ENCODE measurements around the gene TAC4.
"Not testable (repeated sequence)": the region's sequence is repeated elsewhere in the genome, so short reads cannot be mapped to it uniquely, and the experiment has no call there.

The TAC4 gene

DNA sequence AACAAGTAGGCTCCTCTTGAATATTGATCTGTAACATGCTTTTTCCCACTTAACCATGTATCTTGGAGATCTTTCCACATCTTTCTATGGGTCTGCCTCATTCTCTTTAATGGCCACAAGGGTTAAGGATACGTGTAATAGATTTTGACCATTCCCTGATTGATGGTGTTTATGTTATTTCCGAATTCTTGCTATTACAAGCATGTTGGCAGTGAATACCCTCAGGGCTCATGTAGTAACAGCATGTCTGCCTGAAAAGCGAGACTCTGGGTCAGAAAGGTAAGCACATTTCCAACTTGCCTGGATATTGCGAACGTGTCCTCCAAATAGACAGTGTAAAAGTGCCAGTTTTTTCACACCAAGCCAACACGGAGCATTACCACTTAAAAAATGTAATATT is 5.0 kb downstream of the TAC4 start:
- DNase-seq (ENCODE audit: low read depth) = no peak

DNA sequence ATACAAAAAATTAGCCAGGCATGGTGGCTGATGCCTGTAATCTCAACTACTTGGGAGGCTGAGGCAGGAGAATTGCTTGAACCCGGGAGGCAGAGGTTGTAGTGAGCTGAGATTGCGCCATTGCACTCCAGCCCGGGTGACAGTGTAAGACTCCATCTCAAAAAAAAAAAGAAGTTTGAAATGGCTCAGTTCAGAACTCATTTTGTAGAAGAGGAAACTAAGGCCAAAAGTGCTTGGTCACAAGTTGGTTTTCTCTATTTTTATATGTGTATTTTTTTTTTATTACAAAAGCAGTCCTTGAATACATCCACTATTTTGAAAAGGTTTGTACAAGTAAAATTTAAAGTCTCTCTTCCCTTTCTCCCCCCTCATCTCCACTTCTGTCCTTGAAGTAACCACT is 5.5 kb downstream of the TAC4 start:
- DNase-seq (ENCODE audit: low read depth) = no peak

DNA sequence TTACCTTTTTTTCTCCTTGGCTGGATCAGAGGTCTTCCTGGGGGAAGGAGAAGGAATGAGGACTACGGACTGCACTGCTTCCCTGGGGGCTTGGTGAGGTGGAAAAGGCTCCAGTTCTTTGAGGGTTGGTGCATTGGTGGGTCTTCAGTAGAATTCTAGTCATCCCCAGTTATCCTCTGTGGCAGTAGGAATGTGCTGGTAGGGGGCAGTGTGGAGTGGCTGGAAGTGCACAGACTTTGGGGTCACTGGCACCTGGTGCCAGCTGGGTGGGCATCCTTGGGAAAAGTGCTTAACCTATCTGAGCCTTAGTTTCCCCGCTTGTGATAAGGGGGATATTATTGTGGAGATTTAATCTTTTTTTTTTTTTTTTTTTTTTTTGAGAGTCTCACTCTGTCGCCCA is 6.3 kb downstream of the TAC4 start:
- no peak for DNase-seq (ENCODE audit: low read depth)

DNA sequence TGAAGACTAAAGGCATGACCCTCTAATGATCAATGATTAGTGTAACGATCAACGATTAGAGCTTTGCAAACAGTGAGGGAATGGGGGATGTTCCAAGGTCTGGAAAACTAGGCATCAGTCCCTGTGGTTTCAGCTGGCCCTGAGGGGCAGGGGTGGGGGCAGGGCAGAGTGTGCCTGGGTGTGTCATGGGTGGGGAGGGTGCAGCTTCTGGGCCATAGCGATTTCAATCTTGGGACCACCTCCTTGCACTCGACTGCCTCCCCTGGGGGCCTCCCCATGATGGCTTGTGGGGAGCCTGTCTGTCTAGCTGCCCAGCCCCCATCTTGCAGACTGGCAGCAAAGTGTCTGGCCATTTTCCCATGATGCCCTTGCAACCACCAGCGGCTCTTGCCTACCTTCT is 8.4 kb downstream of the TAC4 start:
- DNase-seq (ENCODE audit: low read depth) = no peak

DNA sequence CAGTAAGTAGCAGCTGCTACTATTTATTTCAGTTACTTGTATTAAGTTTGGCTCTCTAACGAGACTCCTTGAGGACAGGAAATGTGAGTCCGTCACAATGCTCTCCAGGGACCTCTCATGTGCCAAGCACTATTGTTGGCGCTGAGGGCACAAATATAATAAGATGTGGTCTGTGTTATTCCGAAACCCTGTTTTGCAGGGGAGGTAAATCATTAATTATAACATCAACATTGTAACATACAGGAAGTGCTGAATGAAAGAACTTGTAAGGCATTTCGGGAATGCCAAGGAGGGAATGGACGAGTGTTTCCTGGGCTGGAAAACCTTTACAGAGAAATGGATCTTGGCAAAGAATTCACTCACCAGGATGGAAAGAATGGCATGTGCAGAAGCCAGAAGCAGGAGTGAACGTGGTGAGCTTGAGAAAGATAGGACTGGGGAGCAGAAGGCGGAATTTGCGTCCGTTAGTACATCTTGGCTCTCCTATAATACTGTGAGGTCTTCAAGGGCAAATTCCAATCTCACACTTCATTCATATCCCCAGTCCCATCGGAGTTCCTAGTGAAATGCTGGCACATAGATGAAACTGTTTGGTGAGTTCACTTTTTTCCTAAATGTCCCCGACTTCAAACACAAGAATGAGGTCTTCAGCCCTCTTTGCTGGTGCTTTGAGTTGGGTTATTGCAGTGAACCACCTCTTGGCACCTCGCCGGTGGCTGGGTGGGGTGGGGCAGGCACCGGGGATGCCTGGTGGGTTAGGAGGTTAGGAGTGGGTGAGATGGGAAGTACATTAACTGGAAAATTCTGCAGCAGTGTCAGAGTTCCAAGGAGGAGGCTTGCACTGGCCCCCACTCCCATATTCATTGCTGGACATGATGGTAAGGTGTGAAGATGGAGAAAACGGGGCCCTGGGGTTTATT is 11.5 kb downstream of the TAC4 start:
- DNase-seq (ENCODE audit: low read depth) = no peak

- DNase-seq (ENCODE audit: low read depth) = no peak
These were observed 12.4 kb downstream of the TAC4 start for GRCh38 chr17:49835472-49835871.

GRCh38 chr17:49834118-49834743 is 13.6 kb downstream of the TAC4 start:
- no peak for DNase-seq (ENCODE audit: low read depth)

GRCh38 chr17:49832840-49833599 is 14.8 kb downstream of the TAC4 start:
- peak; percentile 60 for DNase-seq (ENCODE audit: low read depth)

- no peak for DNase-seq (ENCODE audit: low read depth)
These were observed 17.3 kb downstream of the TAC4 start for GRCh38 chr17:49830605-49831004.

- no peak for DNase-seq (ENCODE audit: low read depth)
These were observed 18.8 kb downstream of the TAC4 start for GRCh38 chr17:49829026-49829425.

- not testable (repeated sequence) for DNase-seq (ENCODE audit: low read depth)
These were observed 19.5 kb downstream of the TAC4 start for GRCh38 chr17:49828325-49828724.

DNA sequence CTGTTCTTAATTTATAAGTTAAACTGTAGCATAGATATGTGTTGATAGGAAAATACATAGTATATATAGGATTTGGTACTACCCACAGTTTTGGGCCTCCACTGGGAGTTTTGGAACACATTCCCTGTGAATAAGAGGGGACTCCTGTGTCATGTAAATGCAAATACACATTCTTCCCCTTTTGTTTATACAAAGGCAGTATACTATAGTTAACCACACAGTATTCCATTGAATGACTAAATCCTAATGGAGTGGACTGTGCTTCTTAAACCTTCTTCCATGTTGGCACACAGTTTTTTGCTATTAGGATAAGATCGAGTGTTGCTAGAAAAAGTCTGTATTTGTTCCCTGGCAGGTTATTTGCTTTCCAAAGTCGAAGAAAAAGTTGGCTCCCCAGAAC is 22.2 kb downstream of the TAC4 start:
- DNase-seq (ENCODE audit: low read depth) = no peak

GRCh38 chr17:49823614-49824013 is 24.3 kb downstream of the TAC4 start:
- DNase-seq (ENCODE audit: low read depth) = no peak

- DNase-seq (ENCODE audit: low read depth) = no peak
These were observed 25.0 kb downstream of the TAC4 start for GRCh38 chr17:49822829-49823228.

GRCh38 chr17:49821916-49822315 is 26.0 kb downstream of the TAC4 start:
- DNase-seq (ENCODE audit: low read depth) = no peak

- DNase-seq (ENCODE audit: low read depth) = no peak
These were observed 26.4 kb downstream of the TAC4 start for GRCh38 chr17:49821466-49821865.

- no peak for DNase-seq (ENCODE audit: low read depth)
These were observed 27.1 kb downstream of the TAC4 start for GRCh38 chr17:49820773-49821172.

DNA sequence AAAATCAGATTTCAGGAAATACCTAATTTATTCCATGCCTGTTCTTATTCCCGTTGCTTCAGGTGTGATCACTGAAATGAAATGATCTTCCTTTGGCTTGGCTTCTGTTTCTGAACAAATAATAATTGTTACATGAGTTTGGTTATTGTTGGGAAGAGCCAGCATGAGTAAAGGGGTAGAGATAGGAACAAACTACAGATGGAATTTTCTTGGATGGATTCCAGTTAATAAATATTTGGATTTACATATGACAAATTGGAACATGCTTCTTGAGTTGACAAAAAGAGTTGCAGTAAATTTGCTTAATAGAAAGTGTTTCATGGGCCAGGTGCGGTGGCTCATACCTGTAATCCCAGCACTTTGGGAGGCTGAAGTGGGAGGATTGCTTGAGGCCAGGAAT is 28.2 kb downstream of the TAC4 start:
- no peak for DNase-seq (ENCODE audit: low read depth)

GRCh38 chr17:49819138-49819537 is 28.7 kb downstream of the TAC4 start:
- no peak for DNase-seq (ENCODE audit: low read depth)

DNA sequence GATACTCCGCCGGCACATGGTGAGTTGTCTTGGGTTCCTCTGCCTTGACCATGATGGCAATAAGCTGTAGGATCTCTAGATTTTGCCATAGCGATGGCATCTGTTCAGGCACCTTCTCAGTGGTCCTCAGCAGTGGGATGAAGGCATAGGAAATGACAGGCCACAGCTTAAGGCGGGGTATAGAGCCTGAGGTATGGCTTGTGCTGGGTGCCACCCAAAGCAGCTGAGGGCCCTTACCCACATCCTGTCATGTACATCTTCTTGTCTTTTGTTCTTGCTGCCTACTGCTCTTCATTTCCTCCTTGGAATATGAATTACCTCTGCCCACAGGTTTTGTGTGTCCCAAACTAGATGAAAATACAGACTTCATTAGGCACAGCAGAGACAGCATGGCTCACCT is 29.9 kb downstream of the TAC4 start:
- DNase-seq (ENCODE audit: low read depth) = no peak

DNA sequence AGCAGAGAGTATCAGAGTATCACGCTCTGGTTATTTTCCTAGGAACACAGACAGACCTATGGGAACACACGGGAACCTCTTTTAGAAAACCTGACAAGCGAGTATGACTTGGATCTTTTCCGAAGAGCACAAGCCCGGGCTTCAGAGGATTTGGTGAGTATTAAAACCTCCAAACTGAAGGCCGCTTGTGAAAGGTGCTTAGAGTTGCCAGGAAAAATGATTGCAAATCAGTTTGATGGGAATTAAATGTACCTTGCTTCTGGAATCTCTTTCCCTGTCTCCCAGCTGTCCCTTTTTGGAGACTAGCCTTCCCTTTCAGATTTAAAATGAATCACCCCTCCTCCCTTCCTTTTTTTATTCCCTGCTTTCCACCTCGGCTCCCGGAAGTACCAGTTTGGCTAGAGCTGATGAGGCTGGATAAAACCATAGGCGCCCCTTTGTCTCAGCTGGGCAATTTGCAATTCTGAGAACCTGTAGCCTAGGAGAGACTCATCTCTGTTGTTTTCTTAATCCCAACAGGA is 32.0 kb downstream of the TAC4 start:
- DNase-seq (ENCODE audit: low read depth) = no peak

DNA sequence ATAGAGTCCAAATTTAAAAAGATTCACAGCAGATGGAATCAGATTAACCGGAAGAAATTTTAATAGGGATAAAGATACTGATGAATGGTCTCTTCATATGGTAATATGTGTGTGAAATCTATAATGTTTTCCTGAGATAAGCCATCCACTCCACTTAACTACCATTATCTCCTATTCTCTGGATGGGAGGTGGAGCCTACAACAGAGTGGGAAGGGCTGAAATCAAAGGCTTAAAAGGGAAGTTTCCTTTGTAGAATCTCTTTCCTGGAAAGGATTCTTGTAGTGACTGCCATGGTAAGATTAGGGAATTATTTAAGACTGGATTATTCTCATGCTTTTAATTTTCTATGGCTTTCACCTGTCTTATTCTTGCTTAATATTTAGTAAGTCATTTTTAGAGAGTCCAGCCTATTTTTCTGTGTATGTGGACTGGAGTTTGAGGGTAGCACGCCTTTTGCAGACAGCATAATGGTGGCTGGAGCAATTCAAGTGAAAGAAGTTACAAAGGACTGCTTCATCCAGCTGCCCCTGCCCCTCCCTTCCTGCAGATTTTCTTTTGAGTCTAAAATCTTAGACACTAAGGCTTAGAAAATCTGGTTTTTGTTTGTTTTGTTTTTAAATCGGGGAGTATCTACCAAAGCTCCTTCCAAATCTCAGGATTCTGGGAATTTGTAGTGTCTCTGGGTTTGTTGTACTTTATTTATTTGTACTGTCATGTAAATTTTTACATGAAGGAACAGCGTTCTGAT is 32.9 kb downstream of the TAC4 start:
- DNase-seq (ENCODE audit: low read depth) = no peak
